K562 (cell line): ENCODE data around the gene WTAP. TPM values are rescaled to one million over a fixed set of nuclear protein-coding genes. Genes with fewer than 3 reads are reported as not detected.

ENCODE experiments used
- CHCHD3 ChIP-seq: fragments of 250-450 bp; sonication (Bioruptor Pico); IDR thresholded peaks from 2 replicates; pipeline ENCODE4 v2.1.2; 2022; ENCODE audit warnings: mild to moderate bottlenecking
- CHD1 ChIP-seq: fragments of 200-600 bp; sonication (generic); IDR thresholded peaks from one replicate; pipeline ENCODE4 v1.6.1; 2012; ENCODE audit warnings: mild to moderate bottlenecking, moderate library complexity, low read length, inconsistent platforms
- CHD4 ChIP-seq: fragments of 200-600 bp; sonication (generic); IDR thresholded peaks from 3 replicates; pipeline ENCODE4 v1.6.1; 2012; ENCODE audit warnings: low read depth, mild to moderate bottlenecking, mixed read lengths, low read length, inconsistent platforms; ENCODE audit not compliant: insufficient read depth, insufficient replicate concordance, poor library complexity, severe bottlenecking
- ELF4 ChIP-seq: fragments of 450-650 bp; formaldehyde crosslinking; IDR thresholded peaks from 2 replicates; pipeline ENCODE4 v1.4.0; 2022; ENCODE audit warnings: missing genetic modification characterization
- ETV5 ChIP-seq: sonication (generic); formaldehyde crosslinking; IDR thresholded peaks from 2 replicates; pipeline ENCODE4 v1.4.0; 2020; ENCODE audit warnings: low read depth, mild to moderate bottlenecking, missing genetic modification reagents
- FOXK2 ChIP-seq, 2 experiments: fragments of 450-650 bp; IDR thresholded peaks in 1 of 2; conservative IDR thresholded peaks in 1 of 2; 2 replicates each; pipeline ENCODE4 v1.6.1; 2016; ENCODE audit warnings: low read depth in 2 of 2, mild to moderate bottlenecking in 1 of 2
- GTF2E2 ChIP-seq: fragments of 200-800 bp; sonication (Bioruptor generic); IDR thresholded peaks from 2 replicates; pipeline ENCODE4 v1.6.1; 2016; ENCODE audit warnings: missing genetic modification characterization, missing compliant biosample characterization
- HLTF ChIP-seq: fragments of 450-650 bp; IDR thresholded peaks from 2 replicates; pipeline ENCODE4 v1.6.1; 2016
- LCOR ChIP-seq: sonication (generic); formaldehyde crosslinking; IDR thresholded peaks from 2 replicates; pipeline ENCODE4 v1.8.0; 2022; ENCODE audit warnings: mild to moderate bottlenecking, missing genetic modification reagents
- PHF8 ChIP-seq: fragments of 200-600 bp; sonication (generic); IDR thresholded peaks from 2 replicates; pipeline ENCODE4 v1.6.1; 2012; ENCODE audit warnings: mixed run types, mild to moderate bottlenecking, inconsistent platforms, low read length, moderate library complexity, borderline replicate concordance
- POLR2H ChIP-seq: IDR thresholded peaks from 2 replicates; pipeline ENCODE4 v1.6.1; 2016; ENCODE audit warnings: missing genetic modification characterization, low read depth, mild to moderate bottlenecking, control low read depth, missing compliant biosample characterization, moderate library complexity
- PRMT5 ChIP-seq: sonication (generic); formaldehyde crosslinking; IDR thresholded peaks from 2 replicates; pipeline ENCODE4 v1.5.0; 2020; ENCODE audit warnings: missing genetic modification reagents
- RBFOX2 ChIP-seq: fragments of 200-400 bp; formaldehyde crosslinking; IDR thresholded peaks from 2 replicates; pipeline ENCODE4 v1.6.1; 2017; ENCODE audit warnings: low read depth, mild to moderate bottlenecking, low read length, moderate library complexity
- SMAD2 ChIP-seq: fragments of 150-350 bp; IDR thresholded peaks from 2 replicates; pipeline ENCODE4 v1.6.1; 2014; ENCODE audit warnings: low read depth, mild to moderate bottlenecking, low read length
- SUPT5H ChIP-seq: fragments of 450-650 bp; IDR thresholded peaks from 2 replicates; pipeline ENCODE4 v1.6.1; 2016
- TRIM28 ChIP-seq: fragments of 450-650 bp; IDR thresholded peaks from 2 replicates; pipeline ENCODE4 v1.6.1; 2017
- YY1 ChIP-seq, 3 experiments: IDR thresholded peaks; 2 replicates each; pipeline ENCODE4 v1.6.1; 2011; ENCODE audit warnings: low read length in 2 of 3, mild to moderate bottlenecking in 2 of 3, moderate library complexity in 2 of 3, borderline replicate concordance in 1 of 3, control low read depth in 1 of 3, low read depth in 1 of 3; ENCODE audit not compliant: insufficient read depth in 3 of 3, insufficient replicate concordance in 2 of 3, control insufficient read depth in 1 of 3, insufficient read length in 1 of 3; ENCODE audit errors: extremely low read depth in 1 of 3
- ZC3H11A ChIP-seq: IDR thresholded peaks from 2 replicates; pipeline ENCODE4 v1.6.1; 2012; ENCODE audit warnings: low read depth, low read length, improper control_type of control experiment
- ZNF197 ChIP-seq: fragments of 200-800 bp; sonication (Bioruptor generic); IDR thresholded peaks from 2 replicates; pipeline ENCODE4 v1.6.1; 2016; ENCODE audit warnings: low read depth, missing genetic modification characterization, missing compliant biosample characterization
- ZNF695 ChIP-seq: fragments of 450-650 bp; formaldehyde crosslinking; IDR thresholded peaks from 2 replicates; pipeline ENCODE4 v1.4.0; 2020; ENCODE audit warnings: mild to moderate bottlenecking, moderate library complexity
- polyA plus RNA-seq, 8 experiments: library from polyadenylated mRNA; depleted of rRNA in 4 of 8; stranded (reverse) in 5 of 8; unstranded in 3 of 8; fragments of >200 nt; fragmentation: Nextera tagmentation in 2 of 8; fragmentation: Illumina TruSeq in 1 of 8; extraction: Ambion mirVana in 2 of 8; extraction: Trizol in 1 of 8; gene quantifications; 2 replicates each; pipeline versions ENCODE4 v1.2.1 to v1.2.3, GENCODE V29; 2011 to 2014; ENCODE audit warnings: inconsistent platforms in 1 of 8, missing spikeins in 1 of 8
- total RNA-seq, 7 experiments: library from RNA; depleted of rRNA in 6 of 7; stranded (reverse); fragments of >200 nt in 6 of 7; fragmentation: Illumina TruSeq in 2 of 7; extraction: Trizol in 2 of 7; gene quantifications; 2 replicates each; pipeline versions ENCODE4 v1.2.1 to v1.2.3, GENCODE V29; 2011 to 2021; ENCODE audit warnings: low replicate concordance in 1 of 7
- TF ChIP-seq, protein P1 (sequence below): fragments of 250-450 bp; sonication (Bioruptor Pico); IDR thresholded peaks from 2 replicates; pipeline ENCODE4 v1.9.0; 2021; ENCODE audit warnings: mild to moderate bottlenecking
- TF ChIP-seq, protein P2 (sequence below): sonication (generic); formaldehyde crosslinking; IDR thresholded peaks from 2 replicates; pipeline ENCODE4 v1.8.0; 2022; ENCODE audit warnings: mild to moderate bottlenecking, missing genetic modification reagents
- TF ChIP-seq, protein P3 (sequence below): fragments of 450-650 bp; IDR thresholded peaks from 2 replicates; pipeline ENCODE4 v1.6.1; 2014; ENCODE audit warnings: low read depth, mild to moderate bottlenecking, moderate library complexity, borderline replicate concordance
- TF ChIP-seq, protein P4 (sequence below): sonication (generic); IDR thresholded peaks from 2 replicates; pipeline ENCODE4 v1.6.1; 2016

Gene WTAP
- total and polyA plus RNA-seq, 9 of the 15 experiments (the other 6 are each of a cell fraction or from before 2014, with no cell fraction given), result 52.4 to 156 (median 110) TPM

DNA sequence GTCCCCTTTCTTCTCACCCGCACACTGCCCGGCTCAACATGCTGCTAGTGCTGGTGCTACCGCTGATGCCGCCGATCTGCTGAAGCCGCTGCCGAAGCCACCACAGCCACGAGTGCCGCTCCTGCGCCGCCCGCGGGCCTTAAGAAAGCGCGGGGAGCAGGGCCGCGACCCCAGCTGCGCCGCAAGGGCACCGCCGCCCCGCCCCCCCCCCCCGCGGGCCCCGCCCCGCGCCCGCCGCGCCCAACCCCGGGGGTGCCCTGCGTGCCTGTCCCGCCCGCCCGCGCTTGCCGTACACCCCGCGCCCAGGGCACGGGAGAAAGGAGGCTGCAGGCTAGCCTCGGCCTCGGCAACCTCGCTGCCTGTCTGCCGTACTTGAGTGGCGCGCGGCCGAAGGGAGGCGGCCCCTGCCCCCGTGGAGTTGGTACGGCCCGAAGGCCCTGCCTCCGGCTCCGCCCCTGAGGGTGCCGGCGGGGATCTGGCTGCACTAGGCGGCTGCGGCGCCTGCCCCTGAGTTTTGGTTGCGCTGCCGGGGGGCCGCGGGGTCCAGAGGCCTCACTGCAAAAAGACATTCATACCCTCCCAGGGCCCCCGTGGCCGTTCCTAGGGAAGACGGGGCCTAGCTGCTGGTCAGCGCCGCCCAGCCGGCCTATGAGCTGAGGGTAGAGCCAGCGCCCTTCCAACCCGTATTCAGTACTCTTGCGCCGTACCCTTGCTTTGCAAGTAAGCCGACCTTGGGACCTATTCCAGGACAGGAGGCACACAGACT lies 34.0 kb upstream of the WTAP start, which contains the start of gene SOD2 (continued):
- TF ChIP-seq, protein P1, sequence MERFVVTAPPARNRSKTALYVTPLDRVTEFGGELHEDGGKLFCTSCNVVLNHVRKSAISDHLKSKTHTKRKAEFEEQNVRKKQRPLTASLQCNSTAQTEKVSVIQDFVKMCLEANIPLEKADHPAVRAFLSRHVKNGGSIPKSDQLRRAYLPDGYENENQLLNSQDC, result 0 out of 2 replicates have a peak, but pooled peaks have one; percentile 56
- peak; percentile 75 for TF ChIP-seq LCOR
- no peak for TF ChIP-seq ZNF197 (CRISPR knock-in tag)
- TF ChIP-seq SUPT5H, result peak; percentile 90
- no peak for TF ChIP-seq SMAD2
- TF ChIP-seq RBFOX2, result peak; percentile 96
- TF ChIP-seq ETV5, result no peak; the same call in 1 of the 2 replicates
- TF ChIP-seq, protein P2, sequence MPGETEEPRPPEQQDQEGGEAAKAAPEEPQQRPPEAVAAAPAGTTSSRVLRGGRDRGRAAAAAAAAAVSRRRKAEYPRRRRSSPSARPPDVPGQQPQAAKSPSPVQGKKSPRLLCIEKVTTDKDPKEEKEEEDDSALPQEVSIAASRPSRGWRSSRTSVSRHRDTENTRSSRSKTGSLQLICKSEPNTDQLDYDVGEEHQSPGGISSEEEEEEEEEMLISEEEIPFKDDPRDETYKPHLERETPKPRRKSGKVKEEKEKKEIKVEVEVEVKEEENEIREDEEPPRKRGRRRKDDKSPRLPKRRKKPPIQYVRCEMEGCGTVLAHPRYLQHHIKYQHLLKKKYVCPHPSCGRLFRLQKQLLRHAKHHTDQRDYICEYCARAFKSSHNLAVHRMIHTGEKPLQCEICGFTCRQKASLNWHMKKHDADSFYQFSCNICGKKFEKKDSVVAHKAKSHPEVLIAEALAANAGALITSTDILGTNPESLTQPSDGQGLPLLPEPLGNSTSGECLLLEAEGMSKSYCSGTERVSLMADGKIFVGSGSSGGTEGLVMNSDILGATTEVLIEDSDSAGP (CRISPR knock-in tag), result 0 out of 2 replicates have a peak, but pooled peaks have one; percentile 56
- TF ChIP-seq CHD1, result peak; percentile 61
- TF ChIP-seq, protein P3, sequence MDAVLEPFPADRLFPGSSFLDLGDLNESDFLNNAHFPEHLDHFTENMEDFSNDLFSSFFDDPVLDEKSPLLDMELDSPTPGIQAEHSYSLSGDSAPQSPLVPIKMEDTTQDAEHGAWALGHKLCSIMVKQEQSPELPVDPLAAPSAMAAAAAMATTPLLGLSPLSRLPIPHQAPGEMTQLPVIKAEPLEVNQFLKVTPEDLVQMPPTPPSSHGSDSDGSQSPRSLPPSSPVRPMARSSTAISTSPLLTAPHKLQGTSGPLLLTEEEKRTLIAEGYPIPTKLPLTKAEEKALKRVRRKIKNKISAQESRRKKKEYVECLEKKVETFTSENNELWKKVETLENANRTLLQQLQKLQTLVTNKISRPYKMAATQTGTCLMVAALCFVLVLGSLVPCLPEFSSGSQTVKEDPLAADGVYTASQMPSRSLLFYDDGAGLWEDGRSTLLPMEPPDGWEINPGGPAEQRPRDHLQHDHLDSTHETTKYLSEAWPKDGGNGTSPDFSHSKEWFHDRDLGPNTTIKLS, result peak; percentile 46; the same call in 1 of the 2 replicates
- TF ChIP-seq PRMT5, result peak; percentile 62; the same call in 1 of the 2 replicates
- no peak for TF ChIP-seq ELF4 (CRISPR knock-in tag)
- peak; percentile 77 for TF ChIP-seq POLR2H
- no peak; the same call in 1 of the 2 replicates for TF ChIP-seq GTF2E2 (tag)
- TF ChIP-seq, protein P4, sequence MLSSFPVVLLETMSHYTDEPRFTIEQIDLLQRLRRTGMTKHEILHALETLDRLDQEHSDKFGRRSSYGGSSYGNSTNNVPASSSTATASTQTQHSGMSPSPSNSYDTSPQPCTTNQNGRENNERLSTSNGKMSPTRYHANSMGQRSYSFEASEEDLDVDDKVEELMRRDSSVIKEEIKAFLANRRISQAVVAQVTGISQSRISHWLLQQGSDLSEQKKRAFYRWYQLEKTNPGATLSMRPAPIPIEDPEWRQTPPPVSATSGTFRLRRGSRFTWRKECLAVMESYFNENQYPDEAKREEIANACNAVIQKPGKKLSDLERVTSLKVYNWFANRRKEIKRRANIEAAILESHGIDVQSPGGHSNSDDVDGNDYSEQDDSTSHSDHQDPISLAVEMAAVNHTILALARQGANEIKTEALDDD, result no peak
- no peak for TF ChIP-seq HLTF
- TF ChIP-seq FOXK2 (conservative IDR thresholded peaks at IDR 0.05 in 1 of 2, IDR thresholded peaks at IDR 0.05 in 1 of 2; ENCODE audit: low read depth in 2 of 2), result peak in 1 of 2 experiments; percentile 99; a peak in 2 of 4 replicates
- no peak for TF ChIP-seq CHD4
- peak; percentile 82; the same call in 1 of the 2 replicates for TF ChIP-seq CHCHD3 (CRISPR knock-in tag)
- TF ChIP-seq ZC3H11A, result no peak
- peak in 2 of 3 experiments; percentile 28 to 62 for TF ChIP-seq YY1 (IDR thresholded peaks at IDR 0.05; ENCODE audit: borderline replicate concordance in 1 of 3, control insufficient read depth in 1 of 3, extremely low read depth in 1 of 3, insufficient read depth in 3 of 3, insufficient read length in 1 of 3, insufficient replicate concordance in 2 of 3, low read depth in 1 of 3, low read length in 2 of 3)
- no peak for TF ChIP-seq ZNF695 (CRISPR knock-in tag)
- TF ChIP-seq PHF8, result peak; percentile 96
- peak; percentile 59; the same call in 1 of the 2 replicates for TF ChIP-seq TRIM28
